Adrenal gland (tissue), 12 donors: ENCODE measurements around the gene CLIP2. TPM values are rescaled to one million over a fixed set of nuclear protein-coding genes. Genes with fewer than 3 reads are reported as not detected.
"Not testable (repeated sequence)": the region's sequence is repeated elsewhere in the genome, so short reads cannot be mapped to it uniquely, and the experiment has no call there.

ENCODE experiments used
- DNase-seq, 7 donors: peaks; one replicate each; pipeline ENCODE4 v3.0.0-alpha.2; 2019 to 2020
- H3K27ac ChIP-seq, 5 donors: fragments of 200-600 bp; sonication (generic) in 4 of 5; 1 replicate in 3 of 5; 2 replicates in 2 of 5; pipeline versions ENCODE4 v1.5.1 to v1.8.0; 2016 to 2020; ENCODE audit warnings: mild to moderate bottlenecking in 1 of 5
- H3K27me3 ChIP-seq: fragments of 200-600 bp; 2 replicates; pipeline ENCODE4 v1.8.0; 2021
- H3K36me3 ChIP-seq, 2 donors: fragments of 200-600 bp; replicated peaks in 1 of 2; 1 replicate in 1 of 2; 2 replicates in 1 of 2; pipeline versions ENCODE4 v1.5.1 to v1.8.0; 2018 to 2022
- H3K4me1 ChIP-seq, 2 donors: fragments of 200-600 bp; replicated peaks in 1 of 2; 1 replicate in 1 of 2; 2 replicates in 1 of 2; pipeline versions ENCODE4 v1.5.1 to v1.8.0; 2018 to 2021
- H3K4me3 ChIP-seq, 4 donors: fragments of 200-600 bp; sonication (generic) in 3 of 4; one replicate each; pipeline ENCODE4 v1.5.1; 2016 to 2018
- H3K9me3 ChIP-seq, 3 donors: fragments of 200-600 bp; sonication (generic) in 1 of 3; replicated peaks in 1 of 3; 1 replicate in 2 of 3; 2 replicates in 1 of 3; pipeline versions ENCODE4 v1.5.1 to v1.8.0; 2016 to 2021
- POLR2A ChIP-seq, 2 donors: fragments of 450-650 bp; IDR thresholded peaks; one replicate each; pipeline ENCODE4 v1.6.1; 2017; ENCODE audit warnings: antibody characterized with exemption in 2 of 2, mild to moderate bottlenecking in 2 of 2, moderate library complexity in 1 of 2
- WGBS, 4 donors: extraction: QIAGEN DNeasy Blood & Tissue Kit in 2 of 4; methylation state at CpG; one replicate each; pipeline versions ENCODE4 v1.1.5 to v1.1.7; 2013 to 2017; 5-methylcytosine and 5-hydroxymethylcytosine counted together
- intact Hi-C, 2 donors: fragments of 100-400 bp; cut with DNase I; formaldehyde crosslinking; loops; one replicate each; pipeline versions ENCODE4 v1.14.1 to v1.15.0; 2022 to 2023
- polyA plus RNA-seq, 3 donors: library from polyadenylated mRNA; stranded (reverse); fragments of 200-250 nt in 2 of 3; fragments of 350-450 nt in 1 of 3; fragmentation: Illumina TruSeq in 1 of 3; extraction: RNeasy Lipid Tissue Mini Kit (QIAGEN cat#74804) in 1 of 3; gene quantifications; one replicate each; pipeline ENCODE4 v1.2.3, GENCODE V29; 2013 to 2014
- total RNA-seq, 9 donors: library from RNA; depleted of rRNA in 4 of 9; stranded (reverse); fragments of >200 nt in 4 of 9; fragments of 120-200 nt in 1 of 9; fragmentation: NEBNext Ultra II Directional in 1 of 9; extraction: Animal tissue kit (Norgen Biotek cat#: 25700) in 1 of 9; gene quantifications; one replicate each; pipeline versions ENCODE4 v1.1.0 to v1.2.4, GENCODE V29; 2013 to 2023
- TF ChIP-seq, protein P1 (sequence below), 6 experiments: fragments of 450-650 bp in 4 of 6; fragments of 200-600 bp in 2 of 6; sonication (generic) in 1 of 6; IDR thresholded peaks; 1 replicate in 5 of 6; 2 replicates in 1 of 6; pipeline versions ENCODE4 v1.5.1 to v1.8.0; 2016 to 2021; ENCODE audit warnings: antibody characterized with exemption in 6 of 6, mild to moderate bottlenecking in 2 of 6, moderate library complexity in 1 of 6
- donor health status: healthy with polysubstance abuse.
- donor health status: Bipolar disorder and iron deficiency.
- donor health status: DM: yes; HTN: yes; CAD: no.
- donor health status: DM: no; HTN: no; CAD: no.
- donor health status: DM: no; HTN: no; CAD: no.
- donor health status: DM: yes; HTN: yes; CAD: no.

The CLIP2 gene
- total and polyA plus RNA-seq, 12 donors: 6.8 to 48.6 (median 25.6) TPM

DNA sequence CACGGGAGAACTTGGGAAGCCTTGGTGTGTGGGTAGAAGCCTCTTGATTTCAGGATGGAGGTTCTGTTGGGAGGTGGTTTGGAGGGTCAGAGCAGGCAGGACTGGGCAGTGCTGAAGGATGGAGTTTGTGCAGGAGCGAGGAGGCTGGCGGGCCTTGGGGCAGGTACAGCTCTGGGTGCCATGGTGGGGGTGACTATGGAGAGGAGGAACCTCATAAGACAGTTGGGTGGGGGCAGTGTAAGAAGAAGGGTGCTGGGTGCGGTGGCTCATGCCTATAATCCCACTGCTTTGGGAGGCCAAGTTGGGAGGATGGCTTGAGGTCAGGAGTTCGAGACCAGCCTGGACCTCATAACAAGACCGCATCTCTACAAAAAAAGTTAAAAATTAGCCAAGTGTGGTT lies 109.8 kb downstream of the CLIP2 start:
- TF ChIP-seq, protein P1, sequence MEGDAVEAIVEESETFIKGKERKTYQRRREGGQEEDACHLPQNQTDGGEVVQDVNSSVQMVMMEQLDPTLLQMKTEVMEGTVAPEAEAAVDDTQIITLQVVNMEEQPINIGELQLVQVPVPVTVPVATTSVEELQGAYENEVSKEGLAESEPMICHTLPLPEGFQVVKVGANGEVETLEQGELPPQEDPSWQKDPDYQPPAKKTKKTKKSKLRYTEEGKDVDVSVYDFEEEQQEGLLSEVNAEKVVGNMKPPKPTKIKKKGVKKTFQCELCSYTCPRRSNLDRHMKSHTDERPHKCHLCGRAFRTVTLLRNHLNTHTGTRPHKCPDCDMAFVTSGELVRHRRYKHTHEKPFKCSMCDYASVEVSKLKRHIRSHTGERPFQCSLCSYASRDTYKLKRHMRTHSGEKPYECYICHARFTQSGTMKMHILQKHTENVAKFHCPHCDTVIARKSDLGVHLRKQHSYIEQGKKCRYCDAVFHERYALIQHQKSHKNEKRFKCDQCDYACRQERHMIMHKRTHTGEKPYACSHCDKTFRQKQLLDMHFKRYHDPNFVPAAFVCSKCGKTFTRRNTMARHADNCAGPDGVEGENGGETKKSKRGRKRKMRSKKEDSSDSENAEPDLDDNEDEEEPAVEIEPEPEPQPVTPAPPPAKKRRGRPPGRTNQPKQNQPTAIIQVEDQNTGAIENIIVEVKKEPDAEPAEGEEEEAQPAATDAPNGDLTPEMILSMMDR (IDR thresholded peaks at IDR 0.05): no peak
- TF ChIP-seq POLR2A (IDR thresholded peaks at IDR 0.05): no peak
- H3K9me3 ChIP-seq: no peaks in the 10 kb centered on the region
- intact Hi-C loops: loop anchor here (5.0 to 10.0 kb wide), 2 partner anchors 104 to 332 kb away; no protein-coding TSS in a partner anchor
- 84 to 98% (median 90%) methylated on average over 6 of the region's 6 CpGs for WGBS, 4 donors
- H3K4me1 ChIP-seq: no peaks in the 10 kb centered on the region
- no peak for DNase-seq
- no peak overlapping the region for H3K4me3 ChIP-seq
- no peaks in the 10 kb centered on the region for H3K27me3 ChIP-seq
- H3K36me3 ChIP-seq: peaks cover 0 to 38% of the 10 kb centered on the region in 2 donors
- no peak overlapping the region for H3K27ac ChIP-seq

DNA sequence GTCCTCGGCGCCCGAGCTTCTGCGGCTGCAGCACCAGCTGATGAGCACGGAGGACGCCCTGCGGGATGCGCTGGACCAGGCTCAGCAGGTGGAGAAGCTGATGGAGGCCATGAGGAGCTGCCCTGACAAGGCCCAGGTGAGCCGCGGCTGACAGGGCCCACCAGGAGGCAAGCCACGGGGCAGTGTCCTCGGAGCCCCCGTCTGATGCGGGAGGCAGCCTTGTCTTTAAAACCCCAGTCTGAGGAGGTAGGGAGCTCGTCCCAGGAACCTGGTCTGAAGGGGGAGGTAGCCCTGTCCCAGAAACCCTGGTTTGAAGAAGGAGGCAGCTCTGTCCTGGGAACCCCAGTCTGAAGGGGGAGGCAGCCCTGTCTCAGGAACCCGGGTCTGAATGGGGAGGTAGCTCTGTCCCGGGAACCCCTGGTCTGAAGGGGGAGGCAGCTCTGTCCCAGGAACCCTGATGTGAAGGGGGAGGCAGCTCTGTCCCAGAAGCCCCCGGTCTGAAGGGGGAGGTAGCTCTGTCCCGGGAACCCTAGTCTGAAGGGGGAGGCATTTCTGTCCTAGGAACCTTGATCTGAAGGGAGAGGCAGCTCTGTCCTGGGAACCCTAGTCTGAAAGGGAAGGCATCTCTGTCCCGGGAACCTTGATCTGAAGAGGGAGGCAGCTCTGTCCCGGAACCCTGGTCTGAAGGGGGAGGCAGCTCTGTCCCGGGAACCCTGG lies 111.4 kb downstream of the CLIP2 start:
- intact Hi-C loops: loop anchor here (2.0 to 5.0 kb wide), 3 partner anchors 194 to 328 kb away; no protein-coding TSS in a partner anchor
- 87 to 89% (median 88%) methylated on average over 18 to 22 of the region's 22 CpGs for WGBS, 4 donors
- no peak for TF ChIP-seq POLR2A (IDR thresholded peaks at IDR 0.05)
- TF ChIP-seq, protein P1 (IDR thresholded peaks at IDR 0.05): no peak
- Histone ChIP-seq H3K36me3 (peaks cover 0 to 49% of the 10 kb centered on the region in 2 donors), H3K4me3 (no peak overlapping the region), H3K27ac (no peak overlapping the region), H3K4me1 (no peaks in the 10 kb centered on the region), H3K9me3 (no peaks in the 10 kb centered on the region), H3K27me3 (no peaks in the 10 kb centered on the region)
- no peak for DNase-seq

DNA sequence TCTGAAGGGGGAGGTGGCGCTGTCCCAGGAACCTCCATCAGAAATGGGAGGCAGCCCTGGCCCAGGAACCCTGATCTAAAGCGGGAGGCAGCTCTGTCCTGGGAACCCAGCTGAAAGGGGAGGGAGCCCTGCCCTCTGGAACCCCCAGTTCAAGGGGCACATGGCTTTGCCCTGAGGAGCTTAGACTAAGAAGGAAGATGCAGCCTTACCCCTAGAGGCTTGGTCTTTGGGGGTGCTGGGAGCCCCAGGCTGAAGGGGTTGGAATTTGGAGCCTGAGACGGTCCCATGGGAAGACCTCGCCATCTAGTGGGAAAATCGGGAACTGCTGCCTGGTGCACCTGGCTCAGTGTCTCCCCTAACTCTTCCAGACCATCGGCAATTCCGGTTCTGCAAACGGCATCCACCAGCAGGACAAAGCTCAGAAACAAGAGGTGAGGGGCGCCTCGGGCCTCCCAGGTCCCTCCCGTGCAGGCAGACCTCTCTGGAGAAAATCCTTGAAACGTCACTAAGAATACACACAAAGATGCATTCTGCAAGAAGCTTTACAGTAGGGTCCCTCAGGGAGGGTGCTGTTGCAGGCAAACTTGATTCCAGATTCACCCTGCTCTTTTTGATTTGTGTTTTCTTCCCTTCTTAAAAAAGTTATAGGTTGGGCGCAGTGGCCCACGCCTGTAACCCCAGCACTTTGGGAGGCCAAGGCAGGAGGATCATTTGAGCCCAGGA lies 112.1 kb downstream of the CLIP2 start:
- Histone ChIP-seq H3K4me3 (no peak overlapping the region), H3K27me3 (no peaks in the 10 kb centered on the region), H3K4me1 (no peaks in the 10 kb centered on the region), H3K9me3 (no peaks in the 10 kb centered on the region), H3K27ac (no peak overlapping the region), H3K36me3 (peaks cover 0 to 43% of the 10 kb centered on the region in 2 donors)
- TF ChIP-seq, protein P1 (IDR thresholded peaks at IDR 0.05): peak; percentile 89 to 98 (median 92)
- no peak for TF ChIP-seq POLR2A (IDR thresholded peaks at IDR 0.05)
- intact Hi-C loops: loop anchor here (2.0 to 5.0 kb wide), 3 partner anchors 194 to 329 kb away; no protein-coding TSS in a partner anchor
- DNase-seq: peak; percentile 54 to 88 (median 74)
- WGBS, 4 donors: 33 to 71% (median 35%) methylated on average over 6 to 14 of the region's 14 CpGs

DNA sequence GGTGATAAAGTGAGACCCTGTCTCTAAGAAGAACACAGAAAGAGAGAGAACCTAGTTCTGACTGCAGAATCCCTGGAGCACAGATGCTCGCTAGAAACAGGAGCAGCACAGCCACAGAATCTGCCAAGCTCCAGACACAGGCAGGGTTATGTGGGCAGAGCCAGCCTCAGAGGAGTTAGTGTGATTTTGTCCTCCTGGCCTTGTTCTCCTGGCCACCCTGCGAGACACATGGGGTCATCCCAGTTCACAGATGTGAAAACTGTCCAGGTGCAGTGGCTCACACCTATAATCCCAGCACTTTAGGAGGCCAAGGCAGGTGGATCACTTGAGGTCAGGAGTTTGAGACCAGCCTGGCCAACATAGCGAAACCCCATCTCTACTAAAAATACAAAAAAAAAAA lies 113.5 kb downstream of the CLIP2 start:
- 80 to 100% (median 86%) methylated on average over 2 to 3 of the region's 3 CpGs for WGBS, 4 donors
- not testable (repeated sequence) for H3K27me3 ChIP-seq, H3K4me3 ChIP-seq, DNase-seq, H3K4me1 ChIP-seq, H3K27ac ChIP-seq, H3K9me3 ChIP-seq
- H3K36me3 ChIP-seq: peaks cover 0 to 32% of the 10 kb centered on the region in 2 donors
- intact Hi-C loops: loop anchor here (5.0 kb wide), 2 partner anchors 200 to 330 kb away; no protein-coding TSS in a partner anchor
